K562 (cell line): ENCODE measurements around the gene LMAN2. TPM values are rescaled to one million over a fixed set of nuclear protein-coding genes. Genes with fewer than 3 reads are reported as not detected.

ENCODE experiments used
- ATAC-seq: fragments of 200-7000 bp; cut with Tn5 transposase; 3 replicates; pipeline ENCODE4 v1.9.1; 2020; ENCODE audit warnings: moderate library complexity
- BruUV-seq: library from RNA; stranded (reverse); fragments of 400-500 nt; replicated peaks from 2 replicates; lab custom pipeline; 2021; lab: Mats Ljungman, UMichigan
- CTCF ChIA-PET: fragments of 300-600 bp; formaldehyde crosslinking; extraction: SDS; loops from one replicate; lab custom pipeline; 2021; ENCODE audit warnings: low intra/inter-chr PET ratio; lab: Yijun Ruan, JAX
- POLR2A ChIA-PET: fragments of 300-600, 350-650 bp; sonication (Branson Sonifier 250); formaldehyde crosslinking; extraction: SDS; loops from one replicate; lab custom pipeline; 2021; ENCODE audit warnings: antibody characterized with exemption, inconsistent platforms; lab: Yijun Ruan, JAX
- DNase-seq, 4 experiments: peaks; one replicate each; pipeline versions ENCODE4 v3.0.0 to v3.0.0-alpha.2; 2011 to 2018; ENCODE audit warnings: low spot score in 3 of 4, mixed read lengths in 3 of 4; ENCODE audit errors: extremely low read depth in 1 of 4
- FAIRE-seq: peaks from 2 replicates; lab custom pipeline; 2011; peaks lifted over from hg19 to GRCh38; lab: Jason Lieb, UNC
- H2AFZ ChIP-seq: 2 replicates; pipeline ENCODE4 v1.6.0; 2011; ENCODE audit warnings: low read depth, low read length, control low read depth, inconsistent platforms
- H3K27ac ChIP-seq: fragments of 200-600 bp; 3 replicates; pipeline ENCODE4 v1.8.0; 2011; ENCODE audit warnings: low read depth, mild to moderate bottlenecking, control low read depth, inconsistent platforms, low read length, moderate library complexity, mixed read lengths; ENCODE audit errors: extremely low read depth
- H3K27me3 ChIP-seq, 2 experiments: fragments of 300-600 bp in 1 of 2; 2 replicates in 1 of 2; 3 replicates in 1 of 2; pipeline versions ENCODE4 v1.6.0 to v1.8.0; 2011; ENCODE audit warnings: inconsistent platforms in 2 of 2, low read length in 2 of 2, mild to moderate bottlenecking in 1 of 2, mixed read lengths in 1 of 2, moderate library complexity in 1 of 2; ENCODE audit not compliant: control insufficient read depth in 2 of 2, insufficient read depth in 2 of 2
- H3K36me3 ChIP-seq: fragments of 300-600 bp; 3 replicates; pipeline ENCODE4 v1.8.0; 2011; ENCODE audit warnings: mild to moderate bottlenecking, low read length, inconsistent platforms; ENCODE audit not compliant: control insufficient read depth, insufficient read depth
- H3K4me1 ChIP-seq, 2 experiments: fragments of 200-600 bp in 1 of 2; replicated peaks in 1 of 2; 2 replicates in 1 of 2; 3 replicates in 1 of 2; pipeline versions ENCODE4 v1.5.1 to v1.8.0; 2011; ENCODE audit warnings: inconsistent platforms in 2 of 2, low read length in 2 of 2, mild to moderate bottlenecking in 1 of 2, mixed read lengths in 1 of 2, moderate library complexity in 1 of 2; ENCODE audit not compliant: control insufficient read depth in 2 of 2, insufficient read depth in 2 of 2
- H3K4me2 ChIP-seq: 2 replicates; pipeline ENCODE4 v1.6.1; 2011; ENCODE audit warnings: low read length, control low read depth, inconsistent platforms, mixed read lengths; ENCODE audit not compliant: insufficient read depth
- H3K4me3 ChIP-seq: fragments of 200-600 bp; sonication (generic), shearing (Covaris generic); 2 replicates; pipeline ENCODE4 v1.5.1; 2016; ENCODE audit warnings: control low read depth, inconsistent platforms
- H3K79me2 ChIP-seq: fragments of 200-600 bp; 3 replicates; pipeline ENCODE4 v1.8.0; 2011; ENCODE audit warnings: low read length, inconsistent platforms; ENCODE audit not compliant: control insufficient read depth, insufficient read depth
- H3K9ac ChIP-seq, 2 experiments: 2 replicates each; pipeline versions ENCODE4 v1.6.0 to v1.6.1; 2011; ENCODE audit warnings: low read depth in 2 of 2, low read length in 2 of 2, control low read depth in 1 of 2, inconsistent platforms in 1 of 2, mild to moderate bottlenecking in 1 of 2, mixed read lengths in 1 of 2; ENCODE audit not compliant: insufficient read depth in 1 of 2
- H3K9me1 ChIP-seq: one replicate; pipeline ENCODE4 v1.6.0; 2011; ENCODE audit warnings: inconsistent platforms, mild to moderate bottlenecking, low read length, moderate library complexity; ENCODE audit not compliant: control insufficient read depth, insufficient read depth
- H3K9me3 ChIP-seq: replicated peaks from 2 replicates; pipeline ENCODE4 v1.5.1; 2011; ENCODE audit warnings: low read depth, low read length, inconsistent platforms; ENCODE audit not compliant: control insufficient read depth, insufficient read depth
- H4K20me1 ChIP-seq: replicated peaks from 2 replicates; pipeline ENCODE4 v1.6.1; 2011; ENCODE audit warnings: low read length, inconsistent platforms, mixed read lengths; ENCODE audit not compliant: control insufficient read depth, insufficient read depth
- BHLHE40 ChIP-seq: IDR thresholded peaks from 2 replicates; pipeline ENCODE4 v1.6.1; 2011; ENCODE audit warnings: low read length, improper control_type of control experiment
- KAT7 ChIP-seq: sonication (generic); formaldehyde crosslinking; IDR thresholded peaks from 2 replicates; pipeline ENCODE4 v1.8.0; 2022; ENCODE audit warnings: missing genetic modification reagents, mild to moderate bottlenecking, borderline replicate concordance
- MTF1 ChIP-seq: fragments of 250-450 bp; sonication (Bioruptor Pico); IDR thresholded peaks from 2 replicates; pipeline ENCODE4 v1.9.0; 2021; ENCODE audit warnings: moderate library complexity, mild to moderate bottlenecking, inconsistent platforms, borderline replicate concordance
- POLR2AphosphoS5 ChIP-seq: IDR thresholded peaks from 2 replicates; pipeline ENCODE4 v1.6.1; 2011; ENCODE audit warnings: mild to moderate bottlenecking, low read depth, low read length, moderate library complexity; ENCODE audit not compliant: control insufficient read depth, insufficient read depth
- POLR2G ChIP-seq: fragments of 200-400 bp; formaldehyde crosslinking; IDR thresholded peaks from 2 replicates; pipeline ENCODE4 v1.6.1; 2017; ENCODE audit warnings: low read depth, mild to moderate bottlenecking, antibody characterized with exemption, low read length, moderate library complexity
- SAFB ChIP-seq: fragments of 200-400 bp; formaldehyde crosslinking; IDR thresholded peaks from 2 replicates; pipeline ENCODE4 v1.6.1; 2017; ENCODE audit warnings: low read depth, low read length, borderline replicate concordance
- SNIP1 ChIP-seq: fragments of 450-650 bp; IDR thresholded peaks from 2 replicates; pipeline ENCODE4 v1.7.1; 2017; ENCODE audit warnings: low read depth, mild to moderate bottlenecking
- SUPT5H ChIP-seq: fragments of 450-650 bp; IDR thresholded peaks from 2 replicates; pipeline ENCODE4 v1.6.1; 2016
- ZNF586 ChIP-seq: fragments of 450-650 bp; formaldehyde crosslinking; conservative IDR thresholded peaks from 2 replicates; pipeline ENCODE4 v1.4.0; 2020; ENCODE audit warnings: mild to moderate bottlenecking, moderate library complexity
- WGBS: fragments of 100-300 bp; shearing (Covaris generic); methylation state at CpG from one replicate; pipeline ENCODE4 v1.1.6; 2016; ENCODE audit warnings: low coverage, mixed read lengths; ENCODE audit not compliant: insufficient coverage; ENCODE audit errors: missing lambda C conversion rate; 5-methylcytosine and 5-hydroxymethylcytosine counted together
- in situ Hi-C: fragments of 300-500 bp; cut with MboI; formaldehyde crosslinking; loops from 4 replicates; pipeline ENCODE4 v1.15.0; 2018; ENCODE audit warnings: inconsistent platforms, mixed read lengths
- intact Hi-C: fragments of 100-400 bp; cut with micrococcal nuclease; formaldehyde crosslinking; loops from 2 replicates; pipeline ENCODE4 v1.14.2; 2022
- polyA plus RNA-seq, 8 experiments: library from polyadenylated mRNA; depleted of rRNA in 4 of 8; stranded (reverse) in 5 of 8; unstranded in 3 of 8; fragments of >200 nt; fragmentation: Nextera tagmentation in 2 of 8; fragmentation: Illumina TruSeq in 1 of 8; extraction: Ambion mirVana in 2 of 8; extraction: Trizol in 1 of 8; gene quantifications; 2 replicates each; pipeline versions ENCODE4 v1.2.1 to v1.2.3, GENCODE V29; 2011 to 2014; ENCODE audit warnings: inconsistent platforms in 1 of 8, missing spikeins in 1 of 8
- total RNA-seq, 7 experiments: library from RNA; depleted of rRNA in 6 of 7; stranded (reverse); fragments of >200 nt in 6 of 7; fragmentation: Illumina TruSeq in 2 of 7; extraction: Trizol in 2 of 7; gene quantifications; 2 replicates each; pipeline versions ENCODE4 v1.2.1 to v1.2.3, GENCODE V29; 2011 to 2021; ENCODE audit warnings: low replicate concordance in 1 of 7
- TF ChIP-seq, protein P1 (sequence below): sonication (generic); formaldehyde crosslinking; IDR thresholded peaks from 2 replicates; pipeline ENCODE4 v1.8.1; 2022; ENCODE audit warnings: missing genetic modification reagents
- TF ChIP-seq, protein P2 (sequence below): fragments of 450-650 bp; formaldehyde crosslinking; IDR thresholded peaks from 2 replicates; pipeline ENCODE4 v1.4.0; 2020; ENCODE audit warnings: mild to moderate bottlenecking, moderate library complexity
- TF ChIP-seq, protein P3 (sequence below): fragments of 250-450 bp; sonication (Bioruptor Pico); IDR thresholded peaks from 2 replicates; pipeline ENCODE4 v1.8.0; 2021; ENCODE audit warnings: mild to moderate bottlenecking, moderate library complexity

The LMAN2 gene
- total and polyA plus RNA-seq, 9 of the 15 experiments (the other 6 are each of a cell fraction or from before 2014, with no cell fraction given), result 2.7 to 254 (median 136) TPM

DNA sequence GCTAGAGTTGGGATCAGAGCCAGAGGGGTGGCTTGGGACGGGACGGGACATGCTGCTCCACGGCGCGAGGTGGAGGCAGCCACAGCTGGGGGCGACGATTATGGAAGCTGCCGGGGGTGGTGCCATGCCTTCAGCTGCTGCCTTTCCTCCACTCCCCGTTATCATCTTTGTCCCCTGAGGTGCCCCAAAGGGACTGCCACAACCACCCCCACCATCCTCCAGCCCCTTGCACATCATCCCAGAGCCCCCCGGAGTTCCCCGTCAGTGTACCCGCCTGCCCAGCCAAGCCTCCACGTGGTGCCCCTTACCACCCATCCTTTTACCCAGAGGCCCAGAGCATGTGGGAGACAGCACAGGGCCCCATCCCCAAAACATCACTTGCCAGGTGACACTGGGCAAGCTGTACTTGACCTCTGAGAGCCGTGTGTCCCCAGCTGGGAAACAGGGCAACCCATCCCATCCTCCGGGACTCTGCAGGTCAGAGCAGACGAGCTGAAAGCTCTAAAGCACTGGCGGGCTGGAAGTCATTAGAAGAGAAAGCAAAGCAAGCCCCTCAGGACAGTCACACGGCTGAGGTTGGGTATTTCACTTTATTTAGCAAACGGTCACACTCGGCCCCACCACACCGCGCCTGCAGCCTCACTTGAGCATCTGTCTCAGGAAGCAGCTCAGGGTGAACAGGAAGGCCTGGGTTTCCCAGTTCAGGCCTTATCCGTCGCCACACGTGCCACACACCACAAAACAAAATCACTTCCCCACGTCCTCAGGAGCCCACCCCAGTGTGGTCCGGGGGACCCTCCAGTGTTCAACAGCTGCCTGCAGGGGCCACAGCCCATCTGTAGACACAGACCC is 20.3 kb downstream of the LMAN2 start:
- POLR2A ChIA-PET, result interaction anchor here (0.7 to 1.0 kb wide), 3 partner anchors 9 to 338 kb away, joined by 3 read pairs; no protein-coding TSS in a partner anchor
- 86% methylated on average over 23 of the region's 27 CpGs for WGBS

DNA sequence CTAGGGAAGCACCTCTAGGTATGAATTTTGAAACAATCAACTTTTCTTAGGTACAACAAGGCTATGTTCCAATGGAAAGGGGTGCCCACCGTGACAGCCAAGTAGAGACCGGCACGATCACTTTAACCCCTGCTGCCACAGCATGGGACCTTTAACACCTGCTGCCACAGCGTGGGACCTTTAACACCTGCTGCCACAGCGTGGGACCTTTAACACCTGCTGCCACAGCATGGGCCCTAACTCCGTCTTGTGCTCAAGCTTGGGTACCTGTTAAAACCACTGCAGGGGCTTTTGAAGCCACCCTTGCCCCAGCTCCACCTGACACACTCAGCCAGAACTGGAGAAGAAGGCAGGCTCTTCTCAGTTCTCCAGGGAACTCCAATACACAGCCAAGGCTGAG is 21.6 kb downstream of the LMAN2 start:
- ChIA-PET CTCF (no interaction called here), POLR2A (no interaction called here)
- H3K4me1 ChIP-seq, result peaks cover 0 to 7% of the 10 kb centered on the region in 2 experiments; a peak in 1 of 5 replicates
- in situ Hi-C loops (no loop called here), intact Hi-C loops (no loop called here)
- H3K9me3 ChIP-seq, result no peaks in the 10 kb centered on the region
- H3K4me3 ChIP-seq, result no peak overlapping the region
- peaks cover 65% of the 10 kb centered on the region; the same call in 2 of the 3 replicates for H3K36me3 ChIP-seq
- no peaks in the 10 kb centered on the region for H4K20me1 ChIP-seq
- no peaks in the 10 kb centered on the region for H3K27me3 ChIP-seq
- no peak overlapping the region for H3K9ac ChIP-seq
- no peaks in the 10 kb centered on the region for H3K9me1 ChIP-seq
- H3K79me2 ChIP-seq, result no peaks in the 10 kb centered on the region
- no TSS peak for BruUV-seq
- DNase-seq (no peak), FAIRE-seq (no peak), ATAC-seq (no peak)
- H2AFZ ChIP-seq, result no peak overlapping the region
- H3K4me2 ChIP-seq, result no peak overlapping the region
- 91% methylated on average over 6 of the region's 6 CpGs for WGBS
- no peak overlapping the region for H3K27ac ChIP-seq
- TF ChIP-seq, protein P1, sequence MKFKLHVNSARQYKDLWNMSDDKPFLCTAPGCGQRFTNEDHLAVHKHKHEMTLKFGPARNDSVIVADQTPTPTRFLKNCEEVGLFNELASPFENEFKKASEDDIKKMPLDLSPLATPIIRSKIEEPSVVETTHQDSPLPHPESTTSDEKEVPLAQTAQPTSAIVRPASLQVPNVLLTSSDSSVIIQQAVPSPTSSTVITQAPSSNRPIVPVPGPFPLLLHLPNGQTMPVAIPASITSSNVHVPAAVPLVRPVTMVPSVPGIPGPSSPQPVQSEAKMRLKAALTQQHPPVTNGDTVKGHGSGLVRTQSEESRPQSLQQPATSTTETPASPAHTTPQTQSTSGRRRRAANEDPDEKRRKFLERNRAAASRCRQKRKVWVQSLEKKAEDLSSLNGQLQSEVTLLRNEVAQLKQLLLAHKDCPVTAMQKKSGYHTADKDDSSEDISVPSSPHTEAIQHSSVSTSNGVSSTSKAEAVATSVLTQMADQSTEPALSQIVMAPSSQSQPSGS (CRISPR knock-in tag), result no peak
- TF ChIP-seq SAFB (no peak), SUPT5H (no peak), MTF1 (CRISPR knock-in tag) (no peak), KAT7 (no peak), BHLHE40 (no peak), SNIP1 (no peak)
- TF ChIP-seq, protein P2, sequence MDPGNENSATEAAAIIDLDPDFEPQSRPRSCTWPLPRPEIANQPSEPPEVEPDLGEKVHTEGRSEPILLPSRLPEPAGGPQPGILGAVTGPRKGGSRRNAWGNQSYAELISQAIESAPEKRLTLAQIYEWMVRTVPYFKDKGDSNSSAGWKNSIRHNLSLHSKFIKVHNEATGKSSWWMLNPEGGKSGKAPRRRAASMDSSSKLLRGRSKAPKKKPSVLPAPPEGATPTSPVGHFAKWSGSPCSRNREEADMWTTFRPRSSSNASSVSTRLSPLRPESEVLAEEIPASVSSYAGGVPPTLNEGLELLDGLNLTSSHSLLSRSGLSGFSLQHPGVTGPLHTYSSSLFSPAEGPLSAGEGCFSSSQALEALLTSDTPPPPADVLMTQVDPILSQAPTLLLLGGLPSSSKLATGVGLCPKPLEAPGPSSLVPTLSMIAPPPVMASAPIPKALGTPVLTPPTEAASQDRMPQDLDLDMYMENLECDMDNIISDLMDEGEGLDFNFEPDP, result no peak
- TF ChIP-seq, protein P3, sequence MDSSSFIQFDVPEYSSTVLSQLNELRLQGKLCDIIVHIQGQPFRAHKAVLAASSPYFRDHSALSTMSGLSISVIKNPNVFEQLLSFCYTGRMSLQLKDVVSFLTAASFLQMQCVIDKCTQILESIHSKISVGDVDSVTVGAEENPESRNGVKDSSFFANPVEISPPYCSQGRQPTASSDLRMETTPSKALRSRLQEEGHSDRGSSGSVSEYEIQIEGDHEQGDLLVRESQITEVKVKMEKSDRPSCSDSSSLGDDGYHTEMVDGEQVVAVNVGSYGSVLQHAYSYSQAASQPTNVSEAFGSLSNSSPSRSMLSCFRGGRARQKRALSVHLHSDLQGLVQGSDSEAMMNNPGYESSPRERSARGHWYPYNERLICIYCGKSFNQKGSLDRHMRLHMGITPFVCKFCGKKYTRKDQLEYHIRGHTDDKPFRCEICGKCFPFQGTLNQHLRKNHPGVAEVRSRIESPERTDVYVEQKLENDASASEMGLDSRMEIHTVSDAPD (CRISPR knock-in tag), result no peak

More for the DNA sequence above, 20.3 kb downstream of the LMAN2 start:
- no peaks in the 10 kb centered on the region for H3K9me1 ChIP-seq
- intact Hi-C loops (no loop called here), in situ Hi-C loops (no loop called here)
- H3K27me3 ChIP-seq, result no peaks in the 10 kb centered on the region
- BruUV-seq, result no TSS peak
- H4K20me1 ChIP-seq, result no peaks in the 10 kb centered on the region
- H3K79me2 ChIP-seq, result no peaks in the 10 kb centered on the region
- peaks cover 0 to 7% of the 10 kb centered on the region in 2 experiments; a peak in 1 of 5 replicates for H3K4me1 ChIP-seq
- no peak overlapping the region for H3K4me3 ChIP-seq
- H3K27ac ChIP-seq, result no peak overlapping the region
- no peak for ATAC-seq
- CTCF ChIA-PET, result no interaction called here
- H3K9me3 ChIP-seq, result no peaks in the 10 kb centered on the region
- no peak for DNase-seq
- no peak for TF ChIP-seq ZNF586 (CRISPR knock-in tag)
- 0 out of 2 replicates have a peak, but pooled peaks have one; percentile 4 for TF ChIP-seq POLR2G
- no peak for TF ChIP-seq POLR2AphosphoS5
- no peak for FAIRE-seq
- peak overlapping the region in 1 of 2 experiments; percentile 55; a peak in 2 of 4 replicates for H3K9ac ChIP-seq
- no peak overlapping the region for H2AFZ ChIP-seq
- H3K36me3 ChIP-seq, result peaks cover 74% of the 10 kb centered on the region; the same call in 2 of the 3 replicates
- H3K4me2 ChIP-seq, result no peak overlapping the region
